H1 (cell line): ENCODE data around the gene TMEM198. TPM values are rescaled to one million over a fixed set of nuclear protein-coding genes. Genes with fewer than 3 reads are reported as not detected.

Source experiments
- RAD21 ChIP-seq, 2 experiments: IDR thresholded peaks in 1 of 2; conservative IDR thresholded peaks in 1 of 2; 2 replicates each; pipeline ENCODE4 v1.6.1; 2011; ENCODE audit warnings: low read depth in 2 of 2, low read length in 2 of 2, improper control_type of control experiment in 1 of 2, inconsistent platforms in 1 of 2, mild to moderate bottlenecking in 1 of 2, moderate library complexity in 1 of 2
- polyA plus RNA-seq, 7 experiments: library from polyadenylated mRNA; depleted of rRNA in 3 of 7; stranded (reverse) in 5 of 7; unstranded in 2 of 7; fragments of >200 nt in 5 of 7; fragments of 200-250 nt in 2 of 7; gene quantifications; 1 replicate in 5 of 7; 2 replicates in 1 of 7; 4 replicates in 1 of 7; pipeline versions ENCODE4 v1.2.1 to v1.2.3, GENCODE V29; 2011 to 2013; ENCODE audit warnings: missing spikeins in 2 of 7, mixed read lengths in 2 of 7
- total RNA-seq: library from RNA; stranded (reverse); fragmentation: NEBNext Ultra II Directional; extraction: Animal tissue kit (Norgen Biotek cat#: 25700); gene quantifications from 2 replicates; pipeline ENCODE4 v1.2.1, GENCODE V29; 2021

The TMEM198 gene
- total and polyA plus RNA-seq, 2 of the 8 experiments (the other 6 are each of a cell fraction or from before 2014, with no cell fraction given), result 10.2 to 10.4 TPM

DNA sequence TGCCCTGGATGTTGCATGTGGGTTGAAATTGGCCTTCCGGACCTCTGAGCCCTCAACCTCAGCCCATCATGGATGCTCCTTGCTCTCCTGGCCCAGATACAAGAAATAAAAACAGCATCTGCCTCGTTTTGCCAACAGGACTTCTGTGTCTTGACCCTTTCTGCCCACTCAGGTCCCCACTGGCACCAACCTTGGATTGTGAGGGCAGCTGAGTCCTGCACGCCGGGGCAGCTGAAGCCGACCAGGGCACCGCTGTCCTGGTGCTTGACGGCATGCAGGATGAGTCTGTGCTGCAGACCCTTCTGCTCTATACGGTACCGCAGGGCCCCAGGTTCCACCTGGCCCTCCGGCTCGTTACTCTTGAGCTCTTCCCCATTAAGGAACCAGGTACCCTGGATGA is 22.8 kb downstream of the TMEM198 start (continued):
- no peak for TF ChIP-seq RAD21 (IDR thresholded peaks at IDR 0.05 in 1 of 2, conservative IDR thresholded peaks at IDR 0.05 in 1 of 2; ENCODE audit: low read depth in 2 of 2, low read length in 2 of 2)
